HG02973 (cell line): ENCODE data around the gene FMC1.
"Not testable (repeated sequence)": the region's sequence is repeated elsewhere in the genome, so short reads cannot be mapped to it uniquely, and the experiment has no call there.

Experiments used
- ATAC-seq: cut with Tn5 transposase; IDR thresholded peaks from one replicate; pipeline ENCODE4 v1.9.1; 2021; ENCODE audit warnings: moderate library complexity; ENCODE audit not compliant: unreplicated experiment

Gene FMC1

GRCh38 chr7:139340037-139340807 lies 915 bp upstream of the FMC1 start:
- peak; percentile 78 for ATAC-seq

- ATAC-seq, result no peak
Measured at GRCh38 chr7:139340808-139341057, 404 bp upstream of the FMC1 start.

- ATAC-seq, result no peak
Measured at GRCh38 chr7:139341776-139342226, 664 bp downstream of the FMC1 start.

- ATAC-seq, result no peak
Measured at GRCh38 chr7:139345042-139345441, 3.9 kb downstream of the FMC1 start.

GRCh38 chr7:139351027-139351426 lies 9.9 kb downstream of the FMC1 start:
- ATAC-seq, result no peak

- no peak for ATAC-seq
Measured at GRCh38 chr7:139354729-139355128, 13.6 kb downstream of the FMC1 start.

- ATAC-seq, result no peak
Measured at GRCh38 chr7:139355320-139355719, 14.2 kb downstream of the FMC1 start.

- not testable (repeated sequence) for ATAC-seq
Measured at GRCh38 chr7:139357729-139358506, 16.8 kb downstream of the FMC1 start.

GRCh38 chr7:139358541-139359365 lies 17.6 kb downstream of the FMC1 start:
- peak; percentile 14 for ATAC-seq

- ATAC-seq, result peak; percentile 73
Measured at GRCh38 chr7:139359366-139360209, 18.5 kb downstream of the FMC1 start, which contains the start of gene LUC7L2. Gene LUC7L2 (plus strand): TSS chr7:139359894. CDS start chr7:139360262, 368 bp downstream.

GRCh38 chr7:139360210-139360947 lies 19.2 kb downstream of the FMC1 start:
- peak; percentile 62 for ATAC-seq

- ATAC-seq, result no peak
Measured at GRCh38 chr7:139360948-139361307, 19.8 kb downstream of the FMC1 start.

GRCh38 chr7:139361523-139361922 lies 20.4 kb downstream of the FMC1 start:
- no peak for ATAC-seq

GRCh38 chr7:139362302-139362701 lies 21.2 kb downstream of the FMC1 start:
- no peak for ATAC-seq

GRCh38 chr7:139362981-139363380 lies 21.8 kb downstream of the FMC1 start:
- no peak for ATAC-seq

GRCh38 chr7:139365336-139365735 lies 24.2 kb downstream of the FMC1 start:
- no peak for ATAC-seq

GRCh38 chr7:139366400-139366799 lies 25.3 kb downstream of the FMC1 start:
- no peak for ATAC-seq

- no peak for ATAC-seq
Measured at GRCh38 chr7:139367438-139368155, 26.5 kb downstream of the FMC1 start.

- no peak for ATAC-seq
Measured at GRCh38 chr7:139370301-139370942, 29.3 kb downstream of the FMC1 start.
